Subcutaneous adipose tissue (tissue), 4 donors: ENCODE results near the gene DTD2. TPM values are rescaled to one million over a fixed set of nuclear protein-coding genes. Genes with fewer than 3 reads are reported as not detected.

Experiments used
- total RNA-seq, 4 donors: library from RNA; depleted of rRNA; stranded (reverse); fragments of >200 nt; gene quantifications; one replicate each; pipeline ENCODE4 v1.1.0, GENCODE V29; 2016
- TF ChIP-seq, protein P1 (sequence below): fragments of 450-650 bp; IDR thresholded peaks from one replicate; pipeline ENCODE4 v1.5.1; 2016; ENCODE audit warnings: low read depth, mild to moderate bottlenecking, control low read depth, antibody characterized with exemption, moderate library complexity

The DTD2 gene
- total RNA-seq, 4 donors from 2014 or later: 22.3 to 71.1 (median 34.8) TPM

DNA sequence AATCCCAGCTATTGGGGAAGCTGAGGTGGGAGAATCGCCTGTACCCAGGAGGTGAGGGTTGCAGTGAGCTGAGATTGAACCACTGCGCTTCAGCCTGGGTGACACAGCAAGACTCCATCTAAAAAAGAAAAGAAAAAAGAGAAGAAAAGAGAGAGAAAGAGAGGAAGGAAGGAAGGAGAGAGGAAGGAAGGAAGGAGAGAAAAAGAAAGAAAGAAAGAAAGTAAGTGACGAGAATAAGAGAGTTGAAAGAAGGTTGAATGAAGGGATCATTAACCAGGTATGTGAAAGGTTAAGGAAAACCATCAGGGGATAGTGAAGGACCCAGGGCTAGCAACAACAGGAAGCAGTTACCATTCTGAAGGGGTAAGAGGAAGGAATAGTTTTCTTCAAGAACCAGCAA, 4.2 kb upstream of the DTD2 start:
- TF ChIP-seq, protein P1, sequence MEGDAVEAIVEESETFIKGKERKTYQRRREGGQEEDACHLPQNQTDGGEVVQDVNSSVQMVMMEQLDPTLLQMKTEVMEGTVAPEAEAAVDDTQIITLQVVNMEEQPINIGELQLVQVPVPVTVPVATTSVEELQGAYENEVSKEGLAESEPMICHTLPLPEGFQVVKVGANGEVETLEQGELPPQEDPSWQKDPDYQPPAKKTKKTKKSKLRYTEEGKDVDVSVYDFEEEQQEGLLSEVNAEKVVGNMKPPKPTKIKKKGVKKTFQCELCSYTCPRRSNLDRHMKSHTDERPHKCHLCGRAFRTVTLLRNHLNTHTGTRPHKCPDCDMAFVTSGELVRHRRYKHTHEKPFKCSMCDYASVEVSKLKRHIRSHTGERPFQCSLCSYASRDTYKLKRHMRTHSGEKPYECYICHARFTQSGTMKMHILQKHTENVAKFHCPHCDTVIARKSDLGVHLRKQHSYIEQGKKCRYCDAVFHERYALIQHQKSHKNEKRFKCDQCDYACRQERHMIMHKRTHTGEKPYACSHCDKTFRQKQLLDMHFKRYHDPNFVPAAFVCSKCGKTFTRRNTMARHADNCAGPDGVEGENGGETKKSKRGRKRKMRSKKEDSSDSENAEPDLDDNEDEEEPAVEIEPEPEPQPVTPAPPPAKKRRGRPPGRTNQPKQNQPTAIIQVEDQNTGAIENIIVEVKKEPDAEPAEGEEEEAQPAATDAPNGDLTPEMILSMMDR: no peak

DNA sequence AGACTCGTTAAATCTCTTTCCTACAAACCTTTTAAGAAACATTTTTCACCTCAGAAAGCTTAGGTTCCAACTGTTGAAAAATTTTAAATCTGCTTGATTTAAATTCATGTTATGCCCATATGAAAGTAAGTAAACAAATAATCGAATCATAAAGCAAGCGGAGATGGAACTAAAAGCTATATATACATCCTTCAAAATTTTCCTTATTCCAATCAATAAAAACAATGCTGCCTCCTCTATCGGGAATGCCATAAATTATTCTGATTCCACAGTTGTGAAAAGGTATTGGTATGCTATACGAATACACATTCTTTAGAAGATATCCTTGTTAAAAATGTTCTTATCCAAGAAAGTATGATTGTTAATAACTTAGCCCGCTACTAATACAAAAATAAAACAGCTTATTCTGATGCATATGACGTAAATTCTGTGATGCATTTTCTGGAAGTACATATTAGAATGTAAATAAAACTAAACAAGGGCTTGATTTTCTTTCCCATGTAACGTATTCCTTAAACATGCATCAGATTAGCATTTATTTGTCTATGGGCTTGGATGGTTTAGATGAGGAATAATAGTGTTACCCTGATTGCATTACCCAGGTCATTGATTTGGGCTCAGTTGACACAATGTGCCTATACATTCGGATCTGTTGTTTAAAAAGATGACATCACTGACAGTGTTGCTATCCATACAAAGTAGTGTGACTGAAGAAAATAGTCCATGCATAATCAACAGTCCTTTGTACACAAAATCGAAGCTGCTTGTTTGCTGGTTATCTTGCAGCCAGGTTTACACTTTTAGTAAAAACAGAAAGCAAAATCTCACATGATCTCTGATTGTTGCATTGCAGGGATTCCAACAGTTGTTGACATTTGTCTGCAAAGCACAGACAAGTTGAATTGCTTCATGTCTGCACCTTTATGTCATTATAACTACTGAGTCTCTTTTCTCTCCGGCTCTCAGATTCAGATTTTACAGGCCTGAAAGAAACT, 656 bp upstream of the DTD2 start:
- TF ChIP-seq, protein P1: no peak

DNA sequence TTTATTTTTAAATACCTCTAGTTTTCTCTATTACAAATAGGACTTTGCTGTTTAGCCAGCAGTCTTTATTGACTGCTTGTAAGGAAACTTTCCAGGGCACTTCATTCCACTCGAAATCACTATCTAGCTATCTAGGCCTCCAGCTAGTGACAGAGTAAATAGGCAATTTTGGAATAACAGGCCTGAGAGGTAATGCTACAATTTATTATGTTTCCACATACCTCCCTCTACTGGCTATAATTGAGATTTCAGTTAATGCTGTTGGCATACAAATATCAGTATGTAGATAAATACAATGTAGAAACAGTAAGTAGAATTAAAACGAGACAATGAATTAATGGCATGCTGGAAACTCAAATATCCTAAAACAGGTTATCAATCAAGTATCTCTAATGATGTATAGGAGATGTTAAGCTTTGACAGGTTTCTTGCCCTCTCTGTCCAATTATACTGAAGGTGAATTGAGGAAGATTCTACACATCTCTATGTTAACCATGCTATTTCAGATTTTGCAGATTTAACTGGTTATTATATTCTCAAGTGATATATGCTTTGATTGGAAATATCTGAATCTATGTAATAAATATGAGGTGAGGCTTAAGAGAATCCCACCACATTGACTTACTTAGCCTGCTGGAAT, 7.2 kb downstream of the DTD2 start:
- TF ChIP-seq, protein P1: no peak

DNA sequence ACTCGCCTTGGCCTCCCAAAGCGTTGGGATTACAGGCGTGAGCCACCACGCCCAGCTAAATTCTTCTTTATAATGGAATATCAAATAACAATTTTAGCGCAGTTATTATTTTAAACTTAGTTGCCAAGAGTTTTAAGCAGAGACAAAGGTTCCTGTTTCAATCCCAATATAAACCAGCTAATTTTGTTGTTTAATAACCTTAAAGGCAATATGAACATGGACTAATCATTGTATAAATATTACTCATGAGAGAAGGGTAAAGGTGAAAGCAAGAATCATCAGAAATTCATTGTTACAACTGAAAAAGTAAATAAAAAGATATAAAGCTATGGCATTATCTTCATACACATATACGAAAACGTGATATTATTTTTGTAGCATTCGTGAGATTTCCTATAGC, 8.2 kb downstream of the DTD2 start:
- TF ChIP-seq, protein P1: no peak

DNA sequence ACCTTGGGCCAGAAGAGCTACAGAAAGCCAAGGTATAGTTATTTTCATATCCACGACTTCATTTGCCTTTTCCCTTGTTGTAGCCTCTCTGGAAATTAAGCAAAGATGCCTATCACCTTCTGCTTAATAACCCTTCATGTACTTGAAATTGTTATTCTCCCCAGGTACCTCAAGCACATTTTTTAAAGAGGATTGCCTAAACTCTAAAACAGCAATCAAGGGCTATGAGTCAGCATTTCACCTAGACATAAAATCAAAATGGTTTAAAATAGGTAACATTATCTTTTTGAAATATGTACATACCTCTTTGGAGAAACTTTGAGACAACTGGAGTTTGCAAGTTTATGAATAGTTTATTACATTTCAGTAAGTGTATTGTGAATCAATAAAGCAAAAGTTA, 11.6 kb downstream of the DTD2 start:
- TF ChIP-seq, protein P1: no peak

DNA sequence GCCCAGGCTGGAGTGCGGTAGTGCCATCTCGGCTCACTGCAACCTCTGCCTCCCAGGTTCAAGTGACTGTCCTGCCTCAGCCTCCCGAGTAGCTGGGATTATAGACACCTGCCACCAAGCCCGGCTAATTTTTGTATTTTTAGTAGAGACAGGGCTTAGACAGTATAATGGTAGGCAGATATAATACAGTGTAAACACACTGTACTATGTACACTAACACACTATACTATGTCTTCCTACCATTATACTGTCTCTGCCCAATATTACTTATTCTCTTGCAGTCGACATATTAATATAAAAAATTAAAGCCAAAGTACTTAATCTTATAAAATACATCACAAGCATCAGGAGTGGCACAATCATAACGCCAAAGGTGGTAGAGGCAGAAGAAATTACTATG, 15.0 kb downstream of the DTD2 start:
- TF ChIP-seq, protein P1: no peak

DNA sequence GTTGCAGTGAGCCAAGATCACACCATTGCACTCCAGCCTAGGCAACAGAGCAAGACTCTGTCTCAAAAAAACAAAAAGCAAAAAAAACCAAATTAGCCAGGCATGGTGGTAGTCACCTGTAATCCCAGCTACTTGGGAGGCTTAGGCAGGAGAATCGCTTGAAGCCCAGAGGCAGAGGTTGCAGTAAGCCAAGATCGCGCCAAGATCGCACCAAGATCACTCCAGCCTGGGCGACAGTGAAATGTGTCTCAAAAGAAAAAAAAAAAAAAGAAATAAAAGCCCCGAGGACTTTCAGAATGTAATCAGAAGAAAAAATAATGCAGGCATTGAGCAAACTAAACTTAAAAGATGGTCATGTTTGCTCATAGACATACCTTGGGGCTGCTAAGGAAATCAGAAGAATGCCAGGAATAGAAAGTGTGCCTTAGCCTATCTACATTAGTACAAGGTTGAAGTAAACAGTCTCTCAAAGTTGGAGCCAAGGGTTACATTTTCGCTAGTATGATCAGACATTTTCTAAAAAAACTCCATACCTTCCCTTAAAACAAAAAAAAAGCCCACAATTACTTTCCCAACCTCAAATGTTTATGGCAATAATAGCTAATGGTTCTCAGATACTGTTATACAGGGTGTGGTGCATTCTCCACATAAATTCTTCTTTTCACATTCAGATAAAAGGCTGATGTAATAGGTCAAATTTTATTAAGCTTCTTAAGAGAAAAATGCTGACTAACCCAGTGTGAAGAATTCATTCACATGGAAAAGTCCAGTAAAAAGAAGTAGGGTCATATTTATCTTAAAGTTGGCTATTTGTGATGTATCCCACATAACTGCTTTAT, 15.8 kb downstream of the DTD2 start:
- TF ChIP-seq, protein P1: no peak
